ENCODE results near the gene TMEM209.

TMEM209 gene

DNA sequence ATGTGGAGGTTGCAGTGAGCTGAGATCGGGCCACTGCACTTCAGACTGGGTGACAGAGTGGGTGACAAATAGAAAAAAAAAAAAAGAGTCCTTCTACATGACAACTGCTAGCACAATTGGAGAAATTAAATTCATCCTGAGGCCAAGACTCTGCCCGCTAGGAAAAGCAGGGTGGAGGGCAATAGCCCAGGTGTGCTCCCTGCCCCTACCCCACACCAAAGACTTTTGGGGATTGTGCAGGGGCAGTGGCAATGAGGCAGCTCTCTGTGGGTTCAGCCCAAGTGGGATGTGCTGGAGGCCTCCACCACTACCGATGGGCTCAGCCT is 61.3 kb downstream of the TMEM209 start:
- no peak for DNase-seq (ENCODE audit: low read depth in 2 of 2)

DNA sequence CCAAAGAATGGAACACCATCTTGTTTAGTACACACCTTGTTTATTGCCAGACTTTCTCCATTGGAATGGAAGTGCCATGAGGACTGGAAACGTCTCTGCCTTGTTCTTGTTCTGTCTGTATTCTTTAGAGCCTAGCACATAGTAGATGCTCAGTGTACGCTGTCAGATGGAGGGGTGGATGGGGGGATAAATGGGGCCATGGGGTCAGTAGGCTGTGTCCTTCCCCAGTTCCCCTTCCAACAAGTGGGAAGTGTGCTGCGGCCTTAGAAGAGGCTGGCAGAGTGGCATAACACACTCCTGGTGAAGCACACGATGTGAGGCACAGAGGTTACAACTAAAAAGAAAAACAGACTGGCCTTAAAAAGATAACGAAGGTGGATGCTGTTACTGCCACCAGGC is 61.9 kb downstream of the TMEM209 start:
- DNase-seq (ENCODE audit: low read depth in 2 of 2): no peak

DNA sequence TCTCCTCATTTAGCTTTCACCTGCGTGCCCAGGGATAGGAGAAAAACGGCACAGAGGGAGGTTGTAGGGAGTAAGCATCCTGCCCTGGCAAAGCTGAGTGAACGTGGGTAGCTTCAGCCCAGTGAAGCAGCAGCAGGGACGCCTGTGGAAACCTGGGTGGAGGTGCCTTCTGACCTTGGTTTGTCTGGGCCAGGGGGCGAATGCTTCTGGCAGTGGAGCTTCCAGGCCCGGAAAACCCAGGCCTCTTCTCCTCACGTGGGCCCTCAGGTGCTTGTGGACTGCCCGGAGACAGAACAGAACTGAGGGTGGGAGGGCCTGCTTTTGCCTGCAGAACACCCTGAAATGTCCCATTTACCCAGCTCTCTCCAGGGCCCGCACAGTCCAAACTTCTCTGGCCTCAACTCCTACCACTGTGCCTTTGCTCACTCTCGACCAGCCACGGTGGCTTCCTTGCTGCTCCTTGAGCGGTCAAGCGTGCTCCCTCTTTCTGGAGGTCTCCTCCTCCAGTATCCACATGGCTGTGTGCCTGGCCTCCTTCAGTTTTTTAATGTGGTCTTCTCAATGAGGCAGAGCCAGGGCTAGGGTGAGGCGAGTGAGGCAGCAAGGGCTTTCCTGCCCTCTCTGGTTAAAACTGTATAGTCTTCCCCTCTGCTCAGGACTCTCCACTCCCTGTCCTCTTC is 62.4 kb downstream of the TMEM209 start:
- no peak for DNase-seq (ENCODE audit: low read depth in 2 of 2)

DNA sequence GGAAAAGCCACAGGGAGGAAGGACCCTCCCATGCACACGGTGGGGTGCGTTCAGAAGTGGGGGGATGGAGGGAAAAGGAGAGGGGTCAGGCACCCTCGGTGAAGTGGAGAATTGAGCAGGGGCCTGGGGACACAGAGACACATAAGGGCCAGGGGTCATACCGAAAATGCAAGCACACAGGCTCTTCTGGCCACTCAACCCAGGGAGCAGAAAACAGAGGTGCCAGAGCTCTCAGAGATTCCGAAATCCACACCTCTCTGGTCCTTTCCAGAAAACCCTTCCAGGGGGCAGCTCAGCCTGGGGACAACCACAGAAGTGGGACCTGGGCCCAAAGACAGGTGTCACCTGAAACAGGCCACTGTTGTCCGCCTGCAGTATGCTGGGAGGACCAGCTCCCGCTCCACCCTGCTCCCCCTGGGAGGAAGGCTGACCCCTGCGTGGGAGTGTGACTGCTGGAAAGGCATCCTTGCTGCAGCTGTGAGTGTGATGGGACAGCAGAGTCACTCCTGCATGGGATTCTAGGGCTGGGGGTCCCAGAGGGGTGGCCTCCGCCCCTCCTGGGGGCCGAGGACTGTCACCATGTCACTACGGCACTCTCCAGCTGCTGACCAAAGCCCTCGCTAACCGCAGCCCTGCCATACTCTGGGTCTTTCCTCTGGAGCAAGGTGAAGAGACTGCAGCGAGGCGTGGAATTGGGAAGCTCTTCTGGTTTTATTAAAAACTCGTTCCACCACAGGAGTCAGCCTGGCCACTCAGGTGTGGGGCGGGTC is 63.1 kb downstream of the TMEM209 start:
- DNase-seq (ENCODE audit: low read depth in 2 of 2): no peak

DNA sequence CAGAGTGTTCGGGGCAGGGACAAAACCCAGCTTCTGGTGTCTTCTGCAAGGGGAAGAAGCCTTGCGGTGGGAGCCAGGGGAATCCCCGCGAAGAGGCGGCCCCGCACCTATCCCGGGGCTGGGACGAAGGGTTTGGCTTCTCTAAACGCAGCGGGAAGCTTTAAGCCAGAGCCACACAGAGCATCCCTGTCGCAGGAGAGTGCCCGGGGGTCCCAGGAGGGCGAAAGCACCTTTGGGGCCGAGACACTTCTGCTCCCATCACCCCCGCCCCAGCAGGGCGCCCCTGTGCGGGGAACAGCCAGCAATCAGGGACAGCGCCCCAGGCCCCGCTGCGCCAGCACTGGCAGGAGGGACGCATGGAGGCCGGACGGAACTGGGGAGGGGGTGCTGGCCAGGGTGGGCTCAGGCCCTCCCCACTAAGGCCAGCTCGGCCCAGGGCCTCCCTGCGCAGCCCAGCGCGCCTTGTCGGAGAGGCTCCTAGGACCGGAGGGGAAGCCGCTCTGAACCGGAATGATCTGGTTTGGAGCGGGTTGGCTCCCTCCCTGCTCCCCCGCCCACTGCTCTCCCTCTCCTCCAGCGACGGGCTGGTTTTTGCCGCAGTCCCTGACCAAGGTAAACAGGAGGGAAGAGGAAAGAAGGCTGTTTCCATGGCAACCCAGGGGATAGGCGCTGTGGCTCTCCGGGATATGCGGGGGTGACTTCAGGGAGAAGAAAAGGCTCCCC is 63.9 kb downstream of the TMEM209 start:
- peak; percentile 43 to 49 for DNase-seq (ENCODE audit: low read depth in 2 of 2)

DNA sequence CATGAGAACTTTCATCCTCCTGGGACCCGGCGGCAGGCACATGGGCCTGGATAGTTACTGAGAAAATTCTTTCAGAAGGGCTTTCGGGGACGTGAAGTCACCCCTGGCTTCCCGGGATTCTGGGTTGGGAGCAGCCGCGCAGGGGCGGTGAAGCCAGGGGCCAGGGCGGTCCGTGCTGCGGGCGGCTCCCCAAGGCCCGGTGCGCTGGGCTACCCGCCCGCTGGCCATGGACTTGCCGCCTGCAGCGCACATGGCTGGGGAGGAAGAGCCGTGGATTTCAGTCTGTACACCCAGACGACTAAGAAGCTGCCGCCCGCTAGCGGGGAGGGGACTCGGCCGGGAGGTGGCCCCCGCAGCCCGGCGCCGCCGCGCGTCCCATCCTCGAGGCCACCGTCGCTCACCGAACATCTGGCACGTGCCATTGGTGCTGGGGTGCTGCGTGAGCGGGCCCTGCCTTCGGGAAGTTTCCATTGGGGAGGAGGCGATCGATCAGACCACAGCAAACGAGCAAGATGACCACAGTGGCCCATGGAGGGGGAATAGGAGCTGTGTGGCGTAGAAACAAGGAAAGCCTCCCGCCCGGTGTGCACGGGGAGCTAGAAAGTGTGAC is 64.5 kb downstream of the TMEM209 start:
- DNase-seq (ENCODE audit: low read depth in 2 of 2): no peak

DNA sequence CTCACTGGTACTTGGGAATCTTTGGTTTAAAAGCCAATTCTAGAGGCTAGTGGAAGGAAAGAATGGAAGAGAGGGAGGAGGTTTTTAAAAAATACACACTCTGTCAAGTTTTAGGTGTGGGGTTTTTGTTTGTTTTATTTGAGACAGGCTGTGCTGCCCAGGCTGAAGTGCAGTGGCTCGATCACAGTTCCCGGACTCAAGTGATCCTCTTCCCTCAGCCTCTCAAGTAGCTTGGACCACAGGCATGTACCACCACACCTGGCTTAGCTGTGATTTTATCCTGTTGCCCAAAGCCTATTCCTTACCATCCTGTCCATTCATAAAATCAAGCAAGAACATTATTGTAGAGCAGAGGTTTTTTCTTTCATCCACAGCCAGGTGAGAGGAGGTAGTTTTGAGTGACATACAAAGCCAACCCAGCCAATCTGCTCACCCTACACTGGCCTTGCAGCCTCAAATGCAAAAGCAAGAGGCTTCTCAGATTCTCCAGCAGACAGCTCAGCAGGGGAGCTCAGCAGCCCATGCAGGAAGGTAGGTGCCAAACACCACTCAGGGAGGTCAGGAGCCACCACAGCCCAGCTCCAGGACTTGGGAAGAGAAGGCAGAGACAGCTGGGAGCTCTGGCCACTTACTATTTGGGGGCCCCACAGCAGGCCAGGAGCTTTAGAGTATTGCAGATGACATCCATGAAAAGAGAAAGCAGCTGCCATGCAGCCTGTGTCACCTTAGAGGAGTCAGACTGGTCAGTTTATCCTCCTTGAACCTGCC is 65.8 kb downstream of the TMEM209 start:
- no peak for DNase-seq (ENCODE audit: low read depth in 2 of 2)

DNA sequence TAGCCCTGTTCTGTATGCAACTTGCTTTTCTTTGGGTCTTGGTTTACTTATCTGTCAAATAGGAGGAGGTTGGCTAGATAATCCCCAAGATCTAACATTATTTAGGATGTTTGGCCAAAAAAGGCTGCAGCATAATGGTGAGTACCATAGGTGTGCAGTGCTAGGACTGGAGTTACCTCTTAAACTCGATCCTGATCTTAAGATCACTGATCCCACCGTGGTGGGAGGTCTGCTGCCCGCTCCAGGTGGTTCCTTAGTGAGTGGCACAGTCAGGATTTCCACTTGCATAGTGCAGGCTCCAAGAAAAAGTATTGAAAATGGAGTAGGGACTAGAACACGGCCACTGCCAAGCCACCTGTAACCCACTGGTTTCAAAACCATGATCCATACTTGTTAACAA is 68.0 kb downstream of the TMEM209 start:
- no peak for DNase-seq (ENCODE audit: low read depth in 2 of 2)

DNA sequence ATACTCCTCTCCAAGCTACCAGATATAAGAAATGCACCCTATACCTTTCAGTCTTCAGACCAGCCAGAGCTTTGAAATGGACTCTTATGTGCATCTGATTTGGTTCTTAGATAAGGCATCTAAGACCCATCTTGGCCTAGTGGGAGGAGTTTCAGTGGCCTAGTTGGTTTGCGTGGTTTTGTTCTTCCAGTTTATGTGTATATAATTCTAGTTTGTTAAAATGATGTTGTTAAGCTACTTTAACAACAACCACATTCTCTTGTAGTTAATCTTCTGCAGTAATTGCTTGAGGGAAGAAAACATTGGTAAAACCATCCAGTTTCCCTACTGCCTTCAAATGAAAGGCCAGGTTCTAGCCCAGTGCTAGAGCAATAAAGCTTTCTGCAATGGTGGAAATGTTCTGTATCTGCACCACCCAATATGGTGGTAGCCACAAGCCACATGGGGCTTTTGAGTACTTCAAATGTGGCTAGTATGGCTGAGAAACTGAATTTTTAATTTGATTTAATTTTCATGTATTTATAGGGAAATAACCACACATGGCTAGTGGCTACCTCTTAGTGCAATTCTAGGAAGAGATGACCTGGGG is 68.5 kb downstream of the TMEM209 start:
- DNase-seq (ENCODE audit: low read depth in 2 of 2): no peak

DNA sequence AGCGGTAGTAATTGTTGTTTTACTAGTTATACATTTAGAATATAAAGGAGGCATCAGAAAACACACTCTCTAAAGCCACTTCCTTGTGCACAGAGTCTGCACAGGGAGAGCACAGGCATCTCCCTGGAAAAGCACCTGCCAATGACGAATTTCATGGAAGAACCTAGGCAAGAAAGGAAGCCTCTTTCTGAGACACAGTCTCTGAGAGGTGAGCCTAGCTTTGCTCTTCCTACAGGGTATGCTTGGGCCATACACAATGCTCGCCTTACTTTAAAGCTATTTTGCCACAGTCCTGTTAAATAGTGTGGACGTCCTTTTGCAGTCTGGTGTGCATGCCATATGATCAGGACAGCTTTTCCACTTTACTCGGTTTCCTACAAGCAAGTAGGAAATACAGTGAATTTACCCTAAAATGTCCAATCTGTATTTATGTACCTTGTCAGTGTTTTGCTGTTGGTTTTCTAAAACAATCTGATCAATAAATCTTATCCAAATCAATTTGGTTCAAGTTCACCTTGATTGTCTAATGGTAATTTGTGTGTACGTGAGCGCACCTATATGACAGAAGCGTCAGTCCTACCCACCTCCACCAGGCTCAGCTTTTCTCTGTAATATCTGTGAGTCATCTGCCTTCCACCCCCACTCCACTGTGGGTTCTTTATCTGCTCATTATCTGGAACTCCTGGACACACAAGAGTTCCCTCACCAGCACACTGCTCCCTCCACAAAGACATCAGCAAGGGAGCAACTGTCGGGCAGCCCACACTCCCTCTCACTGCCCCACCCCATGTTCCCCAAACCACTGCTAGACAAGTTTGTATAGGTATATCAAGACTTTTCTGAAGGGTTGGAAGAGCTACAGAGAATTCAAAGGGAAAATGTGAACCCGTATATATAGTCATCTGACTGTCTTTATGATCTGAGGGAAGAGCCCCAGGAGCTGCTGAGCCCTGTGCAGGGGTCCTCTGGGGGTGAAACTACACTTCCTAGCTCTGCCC is 69.7 kb downstream of the TMEM209 start:
- no peak for DNase-seq (ENCODE audit: low read depth in 2 of 2)

DNA sequence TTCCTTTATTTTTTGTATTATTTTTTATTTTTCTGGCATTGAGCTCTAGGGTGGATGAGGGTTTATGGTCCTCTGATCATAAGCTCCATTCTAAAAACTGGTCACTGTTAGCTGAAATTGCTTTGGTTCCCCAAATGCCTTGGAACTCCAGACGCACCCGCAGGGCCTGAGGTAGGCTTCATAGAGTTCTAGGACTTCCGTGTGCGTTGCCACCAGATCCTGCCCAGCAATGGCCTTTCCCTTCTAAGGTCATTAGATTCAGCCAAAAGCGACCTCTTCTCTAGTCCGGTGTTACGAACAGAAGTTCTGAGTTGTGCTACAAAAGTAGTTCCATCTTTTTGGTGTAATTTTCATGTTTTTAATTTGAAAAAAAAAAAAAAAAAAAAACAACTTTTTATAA is 70.5 kb downstream of the TMEM209 start:
- DNase-seq (ENCODE audit: low read depth in 2 of 2): no peak

DNA sequence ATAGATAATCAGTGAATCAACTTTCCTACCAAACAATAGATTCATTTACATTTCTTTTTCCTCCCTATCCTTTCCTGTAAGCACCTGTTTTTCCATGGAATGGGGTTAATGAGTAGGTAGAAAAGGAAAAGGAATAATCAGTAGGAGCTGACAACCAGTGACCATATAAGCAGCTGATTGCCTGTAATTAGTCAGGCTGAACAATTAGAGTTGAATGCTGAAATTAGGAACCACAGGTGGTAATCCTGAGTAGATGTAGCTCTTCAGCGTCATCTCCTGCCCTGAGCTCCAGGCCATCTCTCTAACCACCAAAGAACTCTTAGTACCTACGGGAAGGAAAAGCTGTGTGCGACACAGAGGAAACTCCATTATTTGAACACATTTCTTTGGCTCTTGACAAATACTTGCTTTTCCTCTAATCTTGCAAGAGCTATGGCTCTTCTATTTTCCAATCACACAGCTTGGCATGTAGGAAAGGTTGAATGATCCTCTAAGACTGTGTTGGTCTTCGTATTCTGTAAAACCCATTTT is 71.0 kb downstream of the TMEM209 start:
- no peak for DNase-seq (ENCODE audit: low read depth in 2 of 2)

DNA sequence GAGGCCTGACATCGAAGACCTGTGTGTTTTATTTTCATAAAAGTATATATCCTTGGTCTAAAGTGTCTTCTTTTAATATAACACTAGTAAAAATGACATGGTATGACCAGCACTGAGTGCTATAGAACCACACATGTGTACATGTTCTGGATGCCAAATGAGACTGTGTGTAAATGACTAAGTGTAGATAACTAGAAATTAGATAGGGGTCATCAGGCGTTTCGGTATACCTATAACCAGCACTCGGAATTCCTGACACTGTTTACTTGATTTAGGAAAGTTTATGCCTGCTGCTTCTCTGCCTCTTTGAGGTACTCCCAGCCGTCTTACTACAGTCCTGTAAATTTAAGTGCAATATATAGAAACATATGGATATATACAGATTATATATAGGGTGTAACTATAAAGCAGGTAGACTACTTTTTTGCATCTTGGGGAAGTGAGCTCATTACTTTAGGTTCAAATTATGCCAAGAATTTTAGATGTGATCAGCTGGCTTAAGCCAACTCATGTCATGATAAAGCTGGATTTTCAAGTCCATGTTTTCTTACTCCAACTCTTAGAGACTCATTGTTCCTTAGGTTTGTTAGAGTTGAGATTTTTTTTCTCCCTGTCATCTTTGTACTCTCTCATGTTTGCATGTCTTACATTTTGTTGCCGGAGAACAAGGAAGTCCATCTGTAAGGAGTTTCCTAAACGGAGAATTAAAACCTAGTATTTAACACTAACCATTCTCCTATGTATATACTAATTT is 72.0 kb downstream of the TMEM209 start:
- DNase-seq (ENCODE audit: low read depth in 2 of 2): no peak

DNA sequence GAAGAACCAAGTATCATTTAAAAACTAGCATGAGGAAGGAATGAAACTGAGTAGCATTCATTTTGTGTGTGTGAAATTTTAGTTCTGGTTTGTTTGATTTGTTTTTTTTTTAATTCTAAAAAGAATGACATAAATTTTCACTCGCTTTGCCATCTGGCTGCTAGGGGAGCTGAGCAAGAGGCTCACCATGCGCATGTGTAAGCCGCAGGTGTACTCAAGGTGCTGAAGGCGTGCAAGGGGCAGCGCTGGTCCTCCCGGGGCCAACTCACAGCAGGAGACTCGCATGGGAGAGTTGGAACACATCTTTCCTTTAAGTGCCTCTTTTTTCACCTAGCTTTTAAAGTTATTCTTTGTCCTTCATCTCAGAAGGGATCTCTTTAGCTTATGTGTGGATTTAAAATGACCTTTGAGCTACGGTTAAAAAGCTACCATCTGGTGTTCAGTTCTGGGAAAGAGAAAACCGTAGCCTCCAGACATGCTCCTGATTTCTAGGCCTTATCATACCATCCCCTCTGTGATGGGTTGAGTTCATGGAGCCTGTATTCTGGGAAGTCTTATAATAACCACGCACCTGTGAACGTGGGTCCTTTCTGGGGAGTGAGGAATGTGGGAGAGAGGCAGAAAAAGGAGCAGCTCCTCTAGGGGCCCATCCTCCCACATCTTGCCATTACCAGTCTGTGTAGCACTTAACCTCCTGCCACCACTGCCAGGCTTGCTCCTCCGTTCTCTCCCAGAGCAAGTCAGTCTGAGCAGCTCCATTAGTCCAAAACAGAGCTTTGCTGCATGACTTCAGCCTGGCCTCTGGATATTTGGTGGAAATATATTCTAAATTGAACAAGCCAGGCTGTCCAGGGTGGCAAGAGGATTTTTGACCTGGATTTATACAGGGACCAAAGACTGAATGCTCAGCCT is 73.0 kb downstream of the TMEM209 start:
- no peak for DNase-seq (ENCODE audit: low read depth in 2 of 2)

DNA sequence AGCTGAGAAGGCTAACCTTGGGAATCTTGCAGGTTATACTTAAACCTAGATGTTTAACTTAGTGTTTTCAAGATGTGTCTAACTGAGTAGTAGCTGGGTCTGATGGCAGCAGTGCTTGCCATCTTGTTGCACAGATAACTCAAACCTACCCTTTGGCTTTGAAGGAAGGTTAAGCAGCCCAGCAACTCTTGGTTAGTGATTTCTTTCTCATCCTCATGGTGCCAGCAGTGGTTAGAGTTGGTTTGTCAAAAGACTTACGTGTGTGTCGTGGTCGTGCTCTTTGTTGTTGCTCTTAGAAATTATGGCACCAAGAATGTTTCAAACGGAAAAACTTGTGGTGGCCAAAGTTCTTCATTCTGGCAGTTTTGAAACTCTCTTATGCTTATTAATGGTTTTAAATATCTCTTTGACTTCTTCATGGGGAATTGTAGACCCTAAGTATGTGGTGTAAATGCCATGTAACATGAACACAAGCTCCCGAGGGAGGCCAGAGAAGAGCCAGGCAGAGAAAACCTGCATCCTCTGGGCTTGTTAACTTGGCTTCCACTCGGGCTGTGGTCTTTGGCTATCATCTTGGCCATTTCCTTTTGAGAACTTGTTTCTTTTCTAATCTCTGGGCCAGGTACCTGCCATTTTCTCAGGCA is 73.9 kb downstream of the TMEM209 start:
- no peak for DNase-seq (ENCODE audit: low read depth in 2 of 2)

DNA sequence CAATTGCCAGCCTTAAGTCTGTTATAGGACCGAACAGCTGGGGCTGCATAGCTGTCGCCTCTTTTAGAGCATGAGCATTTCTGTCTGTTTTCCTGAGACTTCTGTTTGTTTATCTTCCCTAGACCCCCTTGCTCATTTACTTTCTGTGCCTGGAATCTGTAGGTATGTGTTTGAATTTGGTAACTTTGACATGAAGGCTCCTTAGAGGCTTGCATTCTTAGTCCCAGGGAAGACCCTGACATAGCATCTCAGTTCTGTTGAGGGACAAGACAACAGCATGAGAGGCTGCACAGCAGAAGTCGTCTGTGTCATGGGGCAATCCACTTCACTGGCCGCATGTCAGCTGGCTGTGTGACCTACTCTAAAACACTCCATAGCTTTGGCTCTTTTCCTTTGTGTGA is 76.2 kb downstream of the TMEM209 start:
- DNase-seq (ENCODE audit: low read depth in 2 of 2): no peak

DNA sequence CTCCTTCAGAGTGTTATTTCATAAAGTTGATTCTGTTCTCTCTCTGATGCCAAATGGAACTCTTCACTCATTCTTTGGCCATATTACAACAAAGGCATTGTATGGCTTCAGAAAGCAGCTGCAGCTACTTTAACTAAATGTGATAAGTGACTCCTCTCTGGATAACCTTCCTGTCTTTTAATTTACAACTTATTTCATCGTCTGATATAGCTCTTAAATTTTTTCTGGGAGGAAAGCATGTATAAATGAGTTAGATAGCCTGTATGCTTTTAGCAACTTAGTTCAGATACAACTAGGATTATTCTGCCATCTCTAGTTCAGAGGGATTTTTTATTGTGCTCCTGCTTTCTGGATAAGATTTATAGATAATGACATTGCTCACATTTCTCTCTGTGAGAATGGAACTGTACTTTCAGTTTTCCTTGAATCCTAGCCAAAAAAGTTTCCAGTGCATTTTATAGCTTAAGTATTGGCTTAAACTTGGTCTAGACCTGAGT is 77.3 kb downstream of the TMEM209 start:
- peak in 1 of 2 experiments; percentile 48 for DNase-seq (ENCODE audit: low read depth in 2 of 2)
